Peyer's patch (tissue), 4 donors: ENCODE data around the gene TAS1R2. TPM values are rescaled to one million over a fixed set of nuclear protein-coding genes. Genes with fewer than 3 reads are reported as not detected.
"Not testable (repeated sequence)": the region's sequence is repeated elsewhere in the genome, so short reads cannot be mapped to it uniquely, and the experiment has no call there.

Source experiments
- DNase-seq, 3 donors: peaks; one replicate each; pipeline ENCODE4 v3.0.0-alpha.2; 2017 to 2019
- H3K27ac ChIP-seq, 4 donors: fragments of 200-600 bp; sonication (generic); one replicate each; pipeline ENCODE4 v1.5.1; 2016 to 2019
- H3K27me3 ChIP-seq, 2 donors: fragments of 200-600 bp; sonication (generic); one replicate each; pipeline ENCODE4 v1.5.1; 2019
- H3K36me3 ChIP-seq, 3 donors: fragments of 200-600 bp; sonication (generic); one replicate each; pipeline ENCODE4 v1.5.1; 2016 to 2019
- H3K4me1 ChIP-seq, 4 donors: fragments of 200-600 bp; sonication (generic); one replicate each; pipeline ENCODE4 v1.5.1; 2016 to 2019
- H3K4me3 ChIP-seq, 4 donors: fragments of 200-600 bp; sonication (generic); 1 replicate in 3 of 4; 2 replicates in 1 of 4; pipeline ENCODE4 v1.5.1; 2016 to 2019; ENCODE audit warnings: mild to moderate bottlenecking in 1 of 4
- H3K9me3 ChIP-seq, 4 donors: fragments of 200-600 bp; sonication (generic); one replicate each; pipeline ENCODE4 v1.5.1; 2016 to 2019; ENCODE audit warnings: mild to moderate bottlenecking in 1 of 4
- CTCF ChIP-seq, 6 experiments: fragments of 450-650 bp in 4 of 6; fragments of 200-600 bp in 2 of 6; sonication (generic) in 1 of 6; IDR thresholded peaks; one replicate each; pipeline ENCODE4 v1.5.1; 2017 to 2019; ENCODE audit warnings: antibody characterized with exemption in 6 of 6, mild to moderate bottlenecking in 3 of 6, moderate library complexity in 1 of 6
- POLR2A ChIP-seq, 2 donors: fragments of 450-650 bp; IDR thresholded peaks; one replicate each; pipeline ENCODE4 v1.5.1; 2017; ENCODE audit warnings: antibody characterized with exemption in 2 of 2, mild to moderate bottlenecking in 2 of 2, moderate library complexity in 2 of 2
- total RNA-seq, 4 donors: library from RNA; depleted of rRNA; stranded (reverse); fragments of >200 nt; gene quantifications; one replicate each; pipeline ENCODE4 v1.1.0, GENCODE V29; 2016

Gene TAS1R2
- total RNA-seq, 4 donors from 2014 or later = 0.35 TPM; not detected in 3

DNA sequence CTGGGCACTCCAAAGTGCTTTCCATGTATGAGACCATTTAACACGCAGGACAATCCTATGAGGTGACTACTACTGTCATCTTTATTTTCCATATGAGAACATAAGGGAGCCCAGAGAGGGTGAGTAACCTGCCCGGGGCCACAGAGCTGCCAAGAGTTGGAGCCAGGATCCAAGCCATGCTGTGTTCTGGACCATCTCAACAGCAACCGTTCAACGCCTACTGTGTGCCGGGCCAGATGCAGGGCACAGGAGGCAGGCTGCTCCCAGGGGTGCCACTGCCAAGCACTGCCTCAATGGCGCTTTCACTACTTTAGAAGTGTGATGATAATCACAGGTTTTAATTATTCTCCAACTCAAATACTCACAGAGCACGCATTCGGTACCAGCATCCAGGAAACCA lies 39.1 kb upstream of the TAS1R2 start:
- Histone ChIP-seq H3K9me3 (no peaks in the 10 kb centered on the region), H3K36me3 (no peaks in the 10 kb centered on the region), H3K27ac (no peak overlapping the region), H3K4me1 (peaks cover 0 to 17% (median 6%) of the 10 kb centered on the region in 4 donors), H3K4me3 (no peak overlapping the region), H3K27me3 (no peaks in the 10 kb centered on the region)
- TF ChIP-seq POLR2A (IDR thresholded peaks at IDR 0.05) (no peak), CTCF (IDR thresholded peaks at IDR 0.05) (no peak)
- no peak for DNase-seq

- no peaks in the 10 kb centered on the region for H3K36me3 ChIP-seq
- no peak overlapping the region for H3K4me3 ChIP-seq
- DNase-seq = no peak
- no peaks in the 10 kb centered on the region for H3K27me3 ChIP-seq
- TF ChIP-seq POLR2A (IDR thresholded peaks at IDR 0.05) (no peak), CTCF (IDR thresholded peaks at IDR 0.05) (no peak)
- no peak overlapping the region for H3K27ac ChIP-seq
- H3K4me1 ChIP-seq = no peaks in the 10 kb centered on the region
- H3K9me3 ChIP-seq = no peaks in the 10 kb centered on the region
Observed at GRCh38 chr1:18895317-18895716, 35.9 kb upstream of the TAS1R2 start.

DNA sequence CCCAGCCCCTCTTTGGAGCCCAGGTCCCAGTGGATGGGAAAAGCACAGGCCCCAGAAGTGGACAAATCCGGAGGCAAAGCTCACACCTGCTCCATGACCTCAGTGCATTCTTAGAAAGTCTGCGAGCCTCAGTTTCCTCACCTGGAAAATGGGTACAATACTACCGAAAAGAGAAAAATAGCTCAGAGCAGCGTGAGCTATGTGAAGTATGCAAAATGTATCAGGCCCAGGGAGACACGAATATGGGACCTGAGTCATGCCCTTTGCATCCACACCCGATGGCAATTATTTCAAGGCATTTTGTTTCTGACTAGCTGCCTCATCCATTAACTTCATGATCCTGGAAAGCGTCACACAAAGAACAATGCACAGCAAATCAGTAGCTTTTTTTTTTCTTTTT lies 33.7 kb upstream of the TAS1R2 start:
- Histone ChIP-seq H3K36me3 (no peaks in the 10 kb centered on the region), H3K27ac (no peak overlapping the region)
- DNase-seq = no peak

DNA sequence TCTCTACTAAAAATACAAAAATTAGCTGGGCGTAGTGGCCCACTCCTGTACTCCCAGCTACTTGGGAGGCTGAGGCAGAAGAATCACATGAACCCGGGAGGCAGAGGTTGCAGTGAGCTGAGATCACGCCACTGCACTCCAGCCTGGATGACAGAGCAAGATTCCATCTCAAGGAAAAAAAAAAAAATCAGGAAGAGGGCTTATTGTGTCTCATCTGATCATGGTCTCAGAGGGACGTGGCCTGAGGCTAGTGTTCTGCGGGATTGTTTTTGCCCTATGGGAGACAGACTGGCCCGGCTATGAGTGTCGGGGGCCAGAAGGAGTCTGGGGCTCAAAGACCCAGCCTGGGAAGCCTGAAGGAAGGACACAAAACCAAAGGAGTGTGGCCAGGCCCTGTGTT lies 32.4 kb upstream of the TAS1R2 start:
- DNase-seq, H3K27me3 ChIP-seq, H3K4me3 ChIP-seq, H3K9me3 ChIP-seq, H3K27ac ChIP-seq, H3K4me1 ChIP-seq, H3K36me3 ChIP-seq: not testable (repeated sequence)

More for the DNA sequence above, 33.7 kb upstream of the TAS1R2 start:
- TF ChIP-seq POLR2A (IDR thresholded peaks at IDR 0.05) = no peak
- no peak for TF ChIP-seq CTCF (IDR thresholded peaks at IDR 0.05)
- H3K9me3 ChIP-seq = no peaks in the 10 kb centered on the region
- no peaks in the 10 kb centered on the region for H3K4me1 ChIP-seq
- H3K27me3 ChIP-seq = no peaks in the 10 kb centered on the region
- no peak overlapping the region for H3K4me3 ChIP-seq

DNA sequence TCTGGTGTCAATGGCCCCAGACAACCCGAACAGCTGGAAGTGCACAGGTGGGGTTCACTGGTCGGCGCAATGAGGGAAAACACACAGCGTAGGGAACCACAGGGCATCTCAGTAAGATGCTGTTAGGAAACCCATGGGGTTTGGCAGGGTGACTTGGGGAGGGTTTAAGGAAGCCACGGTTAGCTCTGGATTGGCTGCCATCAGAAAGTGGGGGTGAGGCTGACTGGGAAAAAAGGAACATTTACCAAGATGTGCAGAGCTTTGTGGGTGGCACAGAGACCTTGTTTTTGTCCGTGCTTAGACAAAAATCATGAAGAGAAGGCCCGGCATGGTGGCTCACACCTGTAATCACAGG lies 31.9 kb upstream of the TAS1R2 start:
- H3K4me1 ChIP-seq = no peaks in the 10 kb centered on the region
- no peaks in the 10 kb centered on the region for H3K27me3 ChIP-seq
- no peak overlapping the region for H3K4me3 ChIP-seq
- no peak for DNase-seq
- H3K9me3 ChIP-seq = no peaks in the 10 kb centered on the region
- H3K27ac ChIP-seq = no peak overlapping the region
- no peak for TF ChIP-seq POLR2A (IDR thresholded peaks at IDR 0.05)
- TF ChIP-seq CTCF (IDR thresholded peaks at IDR 0.05) = no peak
- H3K36me3 ChIP-seq = no peaks in the 10 kb centered on the region

DNA sequence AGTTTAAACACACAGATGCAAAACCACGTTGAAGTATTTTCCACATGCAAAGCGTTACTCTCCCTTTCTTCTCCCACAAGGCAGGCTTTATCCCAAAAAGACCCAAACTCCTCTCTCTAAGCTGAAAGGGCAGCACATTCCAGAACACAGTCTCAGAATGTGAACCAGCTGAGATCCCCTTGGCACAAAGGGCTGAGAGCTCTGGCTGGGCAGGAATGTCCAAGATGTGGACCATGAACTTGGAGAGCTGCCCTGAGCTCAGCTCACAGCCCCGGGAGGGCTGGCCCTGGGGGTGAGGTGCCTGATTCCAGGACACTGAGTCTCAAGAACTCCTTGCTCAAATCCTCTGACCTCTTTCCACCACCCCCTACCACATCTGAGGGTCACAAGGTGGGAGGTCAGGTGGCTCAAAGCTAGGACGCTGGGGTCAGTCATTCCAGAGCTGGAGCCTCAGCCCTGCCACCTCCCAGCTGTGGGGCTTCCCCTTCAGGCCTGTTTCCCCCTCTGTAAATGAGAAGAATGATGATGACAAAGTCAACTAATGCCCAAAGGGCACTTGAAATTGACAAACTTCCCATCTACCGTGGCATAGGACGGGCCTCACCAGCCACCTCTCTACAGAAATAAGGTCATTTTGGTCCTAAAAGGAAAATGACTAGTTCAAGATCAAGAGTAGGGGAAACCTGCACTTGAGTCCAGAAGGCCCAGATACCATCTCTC lies 31.4 kb upstream of the TAS1R2 start:
- TF ChIP-seq CTCF (IDR thresholded peaks at IDR 0.05) (no peak), POLR2A (IDR thresholded peaks at IDR 0.05) (no peak)
- H3K27me3 ChIP-seq = no peaks in the 10 kb centered on the region
- H3K4me1 ChIP-seq = no peaks in the 10 kb centered on the region
- no peak for DNase-seq
- no peak overlapping the region for H3K27ac ChIP-seq
- no peaks in the 10 kb centered on the region for H3K9me3 ChIP-seq
- no peak overlapping the region for H3K4me3 ChIP-seq
- no peaks in the 10 kb centered on the region for H3K36me3 ChIP-seq
